Astrocyte (in vitro differentiated cells and primary cell): ENCODE results near the gene APELA. TPM values are rescaled to one million over a fixed set of nuclear protein-coding genes. Genes with fewer than 3 reads are reported as not detected.
"Not testable (repeated sequence)": the region's sequence is repeated elsewhere in the genome, so short reads cannot be mapped to it uniquely, and the experiment has no call there.

ENCODE experiments used
- DNase-seq: peaks from one replicate; pipeline ENCODE4 v3.0.0-alpha.2; 2010; ENCODE audit warnings: low read depth
- FAIRE-seq: peaks from 2 replicates; lab custom pipeline; 2011; peaks lifted over from hg19 to GRCh38; lab: Jason Lieb, UNC
- H2AFZ ChIP-seq: 2 replicates; pipeline ENCODE4 v1.6.0; 2012; ENCODE audit warnings: low read depth, low read length, inconsistent platforms
- H3K27ac ChIP-seq: 2 replicates; pipeline ENCODE4 v1.5.1; 2011; ENCODE audit warnings: low read depth, low read length, inconsistent platforms
- H3K27me3 ChIP-seq: 2 replicates; pipeline ENCODE4 v1.6.0; 2011; ENCODE audit warnings: low read length, inconsistent platforms; ENCODE audit not compliant: insufficient read depth
- H3K36me3 ChIP-seq: 2 replicates; pipeline ENCODE4 v1.5.1; 2011; ENCODE audit warnings: low read length, inconsistent platforms; ENCODE audit not compliant: insufficient read depth
- H3K4me1 ChIP-seq: 2 replicates; pipeline ENCODE4 v1.5.1; 2011; ENCODE audit warnings: low read length, inconsistent platforms; ENCODE audit not compliant: insufficient read depth
- H3K4me2 ChIP-seq: 2 replicates; pipeline ENCODE4 v1.6.0; 2012; ENCODE audit warnings: low read length, inconsistent platforms
- H3K4me3 ChIP-seq: 2 replicates; pipeline ENCODE4 v1.5.1; 2011; ENCODE audit warnings: low read depth, mild to moderate bottlenecking, low read length, inconsistent platforms; ENCODE audit not compliant: insufficient read depth
- H3K79me2 ChIP-seq: 2 replicates; pipeline ENCODE4 v1.6.0; 2012; ENCODE audit warnings: mild to moderate bottlenecking, low read length, inconsistent platforms; ENCODE audit not compliant: insufficient read depth
- H3K9ac ChIP-seq: 2 replicates; pipeline ENCODE4 v1.6.0; 2012; ENCODE audit warnings: mild to moderate bottlenecking, low read length, inconsistent platforms
- H3K9me3 ChIP-seq: 2 replicates; pipeline ENCODE4 v1.5.1; 2012; ENCODE audit warnings: low read depth, mild to moderate bottlenecking, low read length, inconsistent platforms; ENCODE audit not compliant: insufficient read depth
- H4K20me1 ChIP-seq: 2 replicates; pipeline ENCODE4 v1.6.0; 2012; ENCODE audit warnings: low read length, inconsistent platforms; ENCODE audit not compliant: insufficient read depth
- H3K27ac Mint-ChIP-seq: one replicate; pipeline ENCODE4 v1.8.0; 2021; ENCODE audit warnings: mild to moderate bottlenecking, mixed read lengths; ENCODE audit not compliant: unreplicated experiment
- H3K27me3 Mint-ChIP-seq: one replicate; pipeline ENCODE4 v1.8.0; 2021; ENCODE audit warnings: low read depth, mixed read lengths; ENCODE audit not compliant: unreplicated experiment
- H3K36me3 Mint-ChIP-seq: one replicate; pipeline ENCODE4 v1.8.0; 2021; ENCODE audit warnings: low read depth, mixed read lengths; ENCODE audit not compliant: unreplicated experiment
- H3K4me1 Mint-ChIP-seq: one replicate; pipeline ENCODE4 v1.8.0; 2021; ENCODE audit warnings: low read depth, mixed read lengths; ENCODE audit not compliant: unreplicated experiment
- H3K4me3 Mint-ChIP-seq: one replicate; pipeline ENCODE4 v1.8.0; 2021; ENCODE audit warnings: mild to moderate bottlenecking, moderate library complexity, mixed read lengths; ENCODE audit not compliant: unreplicated experiment
- H3K9me3 Mint-ChIP-seq: one replicate; pipeline ENCODE4 v1.8.0; 2021; ENCODE audit warnings: mild to moderate bottlenecking, mixed read lengths; ENCODE audit not compliant: unreplicated experiment
- CTCF ChIP-seq: IDR thresholded peaks from 2 replicates; pipeline ENCODE4 v1.5.1; 2011; ENCODE audit warnings: low read depth, mild to moderate bottlenecking, inconsistent platforms, low read length, moderate library complexity; ENCODE audit not compliant: insufficient read depth
- EZH2 ChIP-seq: IDR thresholded peaks from 2 replicates; pipeline ENCODE4 v1.6.1; 2012; ENCODE audit warnings: mild to moderate bottlenecking, low read length, inconsistent platforms; ENCODE audit not compliant: insufficient read depth
- total RNA-seq: library from RNA; stranded (reverse); gene quantifications from 2 replicates; pipeline ENCODE4 v1.2.1, GENCODE V29; 2021

Gene APELA
- total RNA-seq, 1 donor from 2014 or later, result 0.30 TPM

GRCh38 chr4:164935363-164935762 lies 58.4 kb downstream of the APELA start:
- Mint-ChIP-seq H3K27ac (peak overlapping the region; percentile 44), H3K27me3 (peaks cover 7% of the 10 kb centered on the region), H3K4me1 (peaks cover 13% of the 10 kb centered on the region), H3K4me3 (no peak overlapping the region), H3K36me3 (no peaks in the 10 kb centered on the region), H3K9me3 (no peaks in the 10 kb centered on the region)
- TF ChIP-seq EZH2, result no peak
- no peak for TF ChIP-seq CTCF
- FAIRE-seq (no peak), DNase-seq (no peak)
- no peak overlapping the region for H3K9ac ChIP-seq
- H4K20me1 ChIP-seq, result no peaks in the 10 kb centered on the region
- H3K9me3 ChIP-seq, result no peaks in the 10 kb centered on the region
- H3K4me3 ChIP-seq, result no peak overlapping the region
- H3K27me3 ChIP-seq, result no peaks in the 10 kb centered on the region
- H3K79me2 ChIP-seq, result no peaks in the 10 kb centered on the region
- no peaks in the 10 kb centered on the region for H3K36me3 ChIP-seq
- no peak overlapping the region for H3K27ac ChIP-seq
- no peak overlapping the region for H3K4me2 ChIP-seq
- no peak overlapping the region for H2AFZ ChIP-seq
- no peaks in the 10 kb centered on the region for H3K4me1 ChIP-seq

GRCh38 chr4:164935865-164936606 lies 59.1 kb downstream of the APELA start:
- not testable (repeated sequence) for H3K4me1 ChIP-seq, H3K4me3 Mint-ChIP-seq, H3K27me3 ChIP-seq, H3K9me3 Mint-ChIP-seq, H3K36me3 Mint-ChIP-seq, H3K9ac ChIP-seq, H3K27me3 Mint-ChIP-seq, H3K9me3 ChIP-seq, H3K27ac ChIP-seq, FAIRE-seq, H3K4me2 ChIP-seq, H4K20me1 ChIP-seq, H2AFZ ChIP-seq, H3K4me3 ChIP-seq, H3K36me3 ChIP-seq, DNase-seq, H3K79me2 ChIP-seq, H3K27ac Mint-ChIP-seq
- H3K4me1 Mint-ChIP-seq, result peaks cover 13% of the 10 kb centered on the region

GRCh38 chr4:164937576-164938270 lies 60.7 kb downstream of the APELA start:
- no peaks in the 10 kb centered on the region for H3K9me3 Mint-ChIP-seq
- H3K9ac ChIP-seq, result no peak overlapping the region
- no peak overlapping the region for H2AFZ ChIP-seq
- no peaks in the 10 kb centered on the region for H3K4me1 ChIP-seq
- H3K4me2 ChIP-seq, result no peak overlapping the region
- H3K27me3 ChIP-seq, result no peaks in the 10 kb centered on the region
- H3K4me1 Mint-ChIP-seq, result no peaks in the 10 kb centered on the region
- H3K27ac Mint-ChIP-seq, result no peak overlapping the region
- H3K27me3 Mint-ChIP-seq, result peaks cover 7% of the 10 kb centered on the region
- DNase-seq (no peak), FAIRE-seq (peak; percentile 20)
- H3K4me3 ChIP-seq, result no peak overlapping the region
- H3K4me3 Mint-ChIP-seq, result no peak overlapping the region
- no peaks in the 10 kb centered on the region for H3K36me3 Mint-ChIP-seq
- H3K36me3 ChIP-seq, result no peaks in the 10 kb centered on the region
- H3K79me2 ChIP-seq, result no peaks in the 10 kb centered on the region
- H3K9me3 ChIP-seq, result no peaks in the 10 kb centered on the region
- no peak overlapping the region for H3K27ac ChIP-seq
- TF ChIP-seq CTCF (no peak), EZH2 (no peak)
- H4K20me1 ChIP-seq, result no peaks in the 10 kb centered on the region
